ENCODE results near the gene BRINP1.

GRCh38 chr9:119343059-119343990, 25.9 kb downstream of the BRINP1 start:
- TF ChIP-seq FOXM1 (IDR thresholded peaks at IDR 0.05; ENCODE audit: borderline replicate concordance, low read depth) (no peak), YY1 (IDR thresholded peaks at IDR 0.05; ENCODE audit: low read depth) (no peak), USF1 (IDR thresholded peaks at IDR 0.05) (no peak), MAX (IDR thresholded peaks at IDR 0.05) (no peak), ZBTB7A (IDR thresholded peaks at IDR 0.05; ENCODE audit: low read depth) (no peak), EP300 (IDR thresholded peaks at IDR 0.05; ENCODE audit: borderline replicate concordance) (no peak), RAD21 (IDR thresholded peaks at IDR 0.05; ENCODE audit: low read depth) (no peak), TEAD4 (IDR thresholded peaks at IDR 0.05) (no peak), REST (IDR thresholded peaks at IDR 0.05; ENCODE audit: low read depth) (no peak), CEBPB (IDR thresholded peaks at IDR 0.05) (no peak), EGR1 (IDR thresholded peaks at IDR 0.05) (no peak), TCF12 (IDR thresholded peaks at IDR 0.05; ENCODE audit: low read depth) (no peak)
